HG03045 (cell line): Measurements from ENCODE around the gene UBE2B.

ENCODE experiments used
- ATAC-seq: cut with Tn5 transposase; IDR thresholded peaks from one replicate; pipeline ENCODE4 v1.9.1; 2021; ENCODE audit warnings: mild to moderate bottlenecking, moderate library complexity; ENCODE audit not compliant: unreplicated experiment

The UBE2B gene

DNA sequence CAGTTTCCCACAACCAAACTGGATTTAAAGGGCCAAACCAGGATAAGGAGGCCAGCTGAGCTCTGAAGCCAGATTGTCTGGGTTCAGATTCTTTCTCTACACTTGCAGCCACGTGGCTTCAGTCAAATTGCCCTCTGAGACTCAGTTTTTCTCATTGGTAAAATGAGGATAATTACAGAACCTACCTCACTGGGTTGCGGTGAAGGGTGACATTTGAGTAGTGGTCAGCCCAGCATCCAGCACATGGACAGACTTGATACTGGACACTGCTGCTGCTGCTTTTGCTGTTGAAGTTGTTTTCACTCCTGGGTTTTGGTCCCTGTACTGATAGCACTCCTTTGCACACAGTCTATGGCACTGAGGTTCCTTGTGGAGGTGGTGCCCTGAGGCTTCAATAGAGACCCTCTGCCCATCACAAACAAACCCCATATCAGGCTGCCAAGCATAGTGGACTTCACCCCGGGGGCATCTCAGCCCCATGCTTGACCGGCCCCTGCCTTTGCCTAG is 66.0 kb downstream of the UBE2B start:
- ATAC-seq, result peak; percentile 16

GRCh38 chr5:134437847-134438581 is 66.6 kb downstream of the UBE2B start:
- ATAC-seq, result no peak

- ATAC-seq, result no peak
Measured at GRCh38 chr5:134438721-134439123, 67.4 kb downstream of the UBE2B start.

DNA sequence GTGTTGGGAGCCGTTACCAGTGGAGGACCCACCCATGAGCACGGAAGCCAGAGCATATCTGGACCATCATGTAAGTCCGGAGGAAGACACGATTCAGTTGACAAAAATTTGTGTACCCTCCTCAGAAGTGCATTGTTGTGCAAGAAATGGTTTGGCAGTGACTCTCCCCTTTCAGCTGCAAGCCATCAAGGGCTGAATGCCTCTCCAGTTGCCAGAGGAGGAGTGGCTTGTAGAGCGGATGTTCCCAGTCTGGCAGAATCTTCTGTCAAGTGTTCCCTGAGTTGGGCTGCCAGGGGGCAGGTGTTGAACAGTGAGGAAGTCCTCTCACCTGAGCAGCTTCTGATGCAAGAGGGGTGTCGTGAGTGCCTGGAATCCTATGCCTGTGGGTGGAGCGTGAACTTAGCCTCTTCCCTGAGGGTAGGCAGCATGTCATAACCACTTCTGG is 67.9 kb downstream of the UBE2B start:
- no peak for ATAC-seq

- ATAC-seq, result no peak
Measured at GRCh38 chr5:134440201-134440755, 68.9 kb downstream of the UBE2B start.
